ENCODE results near the gene NELL1.

The NELL1 gene

GRCh38 chr11:21546703-21547102 is 877.3 kb downstream of the NELL1 start:
- CTCF ChIA-PET: no interaction called here
- POLR2A ChIA-PET: no interaction called here
- no peak for DNase-seq (ENCODE audit: extremely low spot score)
- TF ChIP-seq SUZ12 (IDR thresholded peaks at IDR 0.05) (no peak), FOXM1 (IDR thresholded peaks at IDR 0.05; ENCODE audit: borderline replicate concordance) (no peak), ELF4 (IDR thresholded peaks at IDR 0.05) (no peak), SP1 (IDR thresholded peaks at IDR 0.05) (no peak), CTBP1 (IDR thresholded peaks at IDR 0.05; ENCODE audit: borderline replicate concordance) (no peak), ARNT (IDR thresholded peaks at IDR 0.05) (no peak)

DNA sequence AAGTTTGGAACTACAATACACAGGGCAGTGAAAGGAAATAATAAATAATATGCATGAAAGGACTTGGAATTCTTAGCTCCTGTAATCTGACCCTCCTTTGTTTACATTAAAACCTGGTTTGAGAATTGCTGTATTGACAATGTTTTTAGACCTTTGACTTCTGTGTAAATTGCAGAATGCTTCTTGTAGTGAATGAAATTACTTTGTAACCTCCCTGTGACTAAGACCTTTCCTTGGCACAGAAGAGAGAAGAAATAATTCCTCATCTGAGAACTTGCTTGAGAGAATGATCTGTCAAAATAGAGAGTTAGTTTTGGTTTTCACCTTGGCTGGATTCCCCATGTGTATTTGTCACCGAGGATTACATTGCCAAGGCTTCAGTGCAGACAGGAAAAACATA is 883.5 kb downstream of the NELL1 start:
- ChIA-PET POLR2A (no interaction called here), CTCF (no interaction called here)
- TF ChIP-seq TARDBP (IDR thresholded peaks at IDR 0.05): no peak
- TF ChIP-seq NFRKB (IDR thresholded peaks at IDR 0.05): no peak
- TF ChIP-seq HDGF (IDR thresholded peaks at IDR 0.05; ENCODE audit: borderline replicate concordance): no peak
- no peak for TF ChIP-seq BHLHE40 (IDR thresholded peaks at IDR 0.05; ENCODE audit: borderline replicate concordance)
- TF ChIP-seq SP1 (IDR thresholded peaks at IDR 0.05): no peak
- no peak for TF ChIP-seq FOXM1 (IDR thresholded peaks at IDR 0.05; ENCODE audit: borderline replicate concordance)
- no peak for TF ChIP-seq L3MBTL2 (conservative IDR thresholded peaks at IDR 0.05)
- no peak for TF ChIP-seq ZNF384 (IDR thresholded peaks at IDR 0.05)
- no peak for TF ChIP-seq ELF4 (IDR thresholded peaks at IDR 0.05)
- TF ChIP-seq LEF1 (IDR thresholded peaks at IDR 0.05; ENCODE audit: borderline replicate concordance): no peak
- no peak for TF ChIP-seq ARNT (IDR thresholded peaks at IDR 0.05)
- DNase-seq (ENCODE audit: extremely low spot score): no peak

DNA sequence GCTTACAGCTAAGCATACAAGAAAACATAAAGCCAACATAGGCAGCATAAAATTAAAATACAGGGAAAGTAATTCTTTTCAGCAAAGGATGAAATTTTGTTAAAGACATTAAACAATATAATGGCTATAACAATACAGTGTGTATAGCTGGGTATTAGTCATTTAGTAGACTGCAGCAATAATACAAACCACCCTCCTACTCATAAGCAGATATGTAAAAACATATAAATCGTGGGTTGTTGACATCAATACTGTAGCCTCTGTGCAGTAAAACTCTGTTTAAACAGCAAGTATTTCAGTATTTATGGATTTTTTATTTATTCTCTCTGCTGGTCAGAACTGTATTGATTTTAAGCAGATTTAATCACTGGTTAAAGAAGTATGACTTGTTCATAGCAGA is 884.4 kb downstream of the NELL1 start:
- TF ChIP-seq ELF4 (IDR thresholded peaks at IDR 0.05): no peak
- TF ChIP-seq LEF1 (IDR thresholded peaks at IDR 0.05; ENCODE audit: borderline replicate concordance): no peak
- TF ChIP-seq FOXK2 (IDR thresholded peaks at IDR 0.05): no peak
- TF ChIP-seq SP1 (IDR thresholded peaks at IDR 0.05): no peak
- no peak for TF ChIP-seq FOXM1 (IDR thresholded peaks at IDR 0.05; ENCODE audit: borderline replicate concordance)
- no peak for TF ChIP-seq BHLHE40 (IDR thresholded peaks at IDR 0.05; ENCODE audit: borderline replicate concordance)
- no peak for TF ChIP-seq FOXA1 (IDR thresholded peaks at IDR 0.05)
- no peak for TF ChIP-seq CTBP1 (IDR thresholded peaks at IDR 0.05; ENCODE audit: borderline replicate concordance)
- no peak for TF ChIP-seq HDGF (IDR thresholded peaks at IDR 0.05; ENCODE audit: borderline replicate concordance)
- TF ChIP-seq, protein P1, sequence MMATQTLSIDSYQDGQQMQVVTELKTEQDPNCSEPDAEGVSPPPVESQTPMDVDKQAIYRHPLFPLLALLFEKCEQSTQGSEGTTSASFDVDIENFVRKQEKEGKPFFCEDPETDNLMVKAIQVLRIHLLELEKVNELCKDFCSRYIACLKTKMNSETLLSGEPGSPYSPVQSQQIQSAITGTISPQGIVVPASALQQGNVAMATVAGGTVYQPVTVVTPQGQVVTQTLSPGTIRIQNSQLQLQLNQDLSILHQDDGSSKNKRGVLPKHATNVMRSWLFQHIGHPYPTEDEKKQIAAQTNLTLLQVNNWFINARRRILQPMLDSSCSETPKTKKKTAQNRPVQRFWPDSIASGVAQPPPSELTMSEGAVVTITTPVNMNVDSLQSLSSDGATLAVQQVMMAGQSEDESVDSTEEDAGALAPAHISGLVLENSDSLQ (IDR thresholded peaks at IDR 0.05): no peak
- TF ChIP-seq SUZ12 (IDR thresholded peaks at IDR 0.05): no peak
- no peak for TF ChIP-seq ZNF384 (IDR thresholded peaks at IDR 0.05)
- no peak for TF ChIP-seq NFRKB (IDR thresholded peaks at IDR 0.05)
- no peak for TF ChIP-seq L3MBTL2 (conservative IDR thresholded peaks at IDR 0.05)
- no peak for TF ChIP-seq ARNT (IDR thresholded peaks at IDR 0.05)
- no peak for TF ChIP-seq TARDBP (IDR thresholded peaks at IDR 0.05)
- ChIA-PET POLR2A (no interaction called here), CTCF (no interaction called here)
- DNase-seq (ENCODE audit: extremely low spot score): no peak

- POLR2A ChIA-PET: no interaction called here
- CTCF ChIA-PET: no interaction called here
- TF ChIP-seq FOXA1 (IDR thresholded peaks at IDR 0.05) (no peak), CTBP1 (IDR thresholded peaks at IDR 0.05; ENCODE audit: borderline replicate concordance) (no peak), ARNT (IDR thresholded peaks at IDR 0.05) (no peak), NFRKB (IDR thresholded peaks at IDR 0.05) (no peak), SP1 (IDR thresholded peaks at IDR 0.05) (no peak), TARDBP (IDR thresholded peaks at IDR 0.05) (no peak), HDGF (IDR thresholded peaks at IDR 0.05; ENCODE audit: borderline replicate concordance) (no peak), LEF1 (IDR thresholded peaks at IDR 0.05; ENCODE audit: borderline replicate concordance) (no peak), ZNF384 (IDR thresholded peaks at IDR 0.05) (no peak), ELF4 (IDR thresholded peaks at IDR 0.05) (no peak), FOXM1 (IDR thresholded peaks at IDR 0.05; ENCODE audit: borderline replicate concordance) (no peak), L3MBTL2 (conservative IDR thresholded peaks at IDR 0.05) (no peak), BHLHE40 (IDR thresholded peaks at IDR 0.05; ENCODE audit: borderline replicate concordance) (no peak), FOXK2 (IDR thresholded peaks at IDR 0.05) (no peak), SUZ12 (IDR thresholded peaks at IDR 0.05) (no peak)
- TF ChIP-seq, protein P1 (IDR thresholded peaks at IDR 0.05): no peak
- DNase-seq (ENCODE audit: extremely low spot score): no peak
Measured at GRCh38 chr11:21554284-21554683, 884.9 kb downstream of the NELL1 start.

GRCh38 chr11:21556926-21557325 is 887.5 kb downstream of the NELL1 start:
- TF ChIP-seq SP1 (IDR thresholded peaks at IDR 0.05): no peak
- ChIA-PET POLR2A (no interaction called here), CTCF (no interaction called here)
- no peak for DNase-seq (ENCODE audit: extremely low spot score)

DNA sequence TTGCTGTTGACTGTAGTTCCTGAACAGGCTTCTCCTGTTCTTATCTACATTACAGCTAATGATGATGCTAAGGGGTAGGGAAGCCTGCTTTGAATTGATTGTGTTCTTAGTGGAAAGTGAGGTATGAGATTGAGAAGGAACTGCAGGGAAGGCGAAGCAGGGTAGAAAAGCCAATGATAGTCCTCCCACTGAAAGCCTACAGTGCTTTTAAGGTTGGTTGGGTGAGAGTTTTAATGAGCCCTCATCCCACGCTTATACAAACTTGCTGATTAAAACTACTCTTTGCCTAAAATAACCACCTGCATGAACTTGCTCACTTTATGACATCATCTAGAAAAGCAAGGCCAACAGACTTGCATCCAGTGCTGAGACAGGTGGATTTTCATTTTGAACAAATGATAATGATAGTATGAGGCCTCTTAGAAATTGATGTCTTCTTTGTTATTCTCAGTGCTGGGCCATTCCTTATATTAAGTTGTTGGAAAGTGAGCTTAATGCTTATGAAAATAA is 891.1 kb downstream of the NELL1 start:
- ChIA-PET POLR2A (no interaction called here), CTCF (interaction anchor here (0.6 kb wide), 1 partner anchor 779 kb away, joined by 4 read pairs; no protein-coding TSS in a partner anchor)
- no peak for TF ChIP-seq SUZ12 (IDR thresholded peaks at IDR 0.05)
- TF ChIP-seq, protein P1 (IDR thresholded peaks at IDR 0.05): no peak
- no peak for TF ChIP-seq FOXK2 (IDR thresholded peaks at IDR 0.05)
- no peak for TF ChIP-seq CTBP1 (IDR thresholded peaks at IDR 0.05; ENCODE audit: borderline replicate concordance)
- no peak for TF ChIP-seq SP1 (IDR thresholded peaks at IDR 0.05)
- TF ChIP-seq FOXM1 (IDR thresholded peaks at IDR 0.05; ENCODE audit: borderline replicate concordance): no peak
- TF ChIP-seq FOXA1 (IDR thresholded peaks at IDR 0.05): no peak
- TF ChIP-seq ZNF384 (IDR thresholded peaks at IDR 0.05): no peak
- TF ChIP-seq L3MBTL2 (conservative IDR thresholded peaks at IDR 0.05): no peak
- TF ChIP-seq TARDBP (IDR thresholded peaks at IDR 0.05): no peak
- TF ChIP-seq NFRKB (IDR thresholded peaks at IDR 0.05): no peak
- TF ChIP-seq BHLHE40 (IDR thresholded peaks at IDR 0.05; ENCODE audit: borderline replicate concordance): no peak
- no peak for TF ChIP-seq HDGF (IDR thresholded peaks at IDR 0.05; ENCODE audit: borderline replicate concordance)
- no peak for TF ChIP-seq ELF4 (IDR thresholded peaks at IDR 0.05)
- TF ChIP-seq LEF1 (IDR thresholded peaks at IDR 0.05; ENCODE audit: borderline replicate concordance): no peak
- no peak for TF ChIP-seq ARNT (IDR thresholded peaks at IDR 0.05)
- no peak for DNase-seq (ENCODE audit: extremely low spot score)

Data from HEK293T (cell line).